Kidney (tissue), 14 donors: ENCODE results near the gene TMEM114. TPM values are rescaled to one million over a fixed set of nuclear protein-coding genes. Genes with fewer than 3 reads are reported as not detected.

Source experiments
- DNase-seq, 5 donors: peaks; one replicate each; pipeline ENCODE4 v3.0.0-alpha.2; 2013 to 2020
- FAIRE-seq: peaks from 2 replicates; lab custom pipeline; 2012; peaks lifted over from hg19 to GRCh38; lab: Jason Lieb, UNC
- H3K27ac ChIP-seq, 2 donors: one replicate each; pipeline ENCODE4 v1.7.0; 2013; ENCODE audit warnings: low read depth in 2 of 2, low read length in 2 of 2, inconsistent platforms in 1 of 2
- H3K27me3 ChIP-seq: one replicate; pipeline ENCODE4 v1.7.1; 2013; ENCODE audit warnings: low read length, inconsistent platforms; ENCODE audit not compliant: control insufficient read depth, insufficient read depth
- H3K36me3 ChIP-seq, 3 donors: one replicate each; pipeline versions ENCODE4 v1.7.0 to v1.7.1; 2013; ENCODE audit warnings: low read length in 3 of 3, control low read depth in 1 of 3, inconsistent platforms in 1 of 3; ENCODE audit not compliant: insufficient read depth in 3 of 3, control insufficient read depth in 2 of 3
- H3K4me1 ChIP-seq, 3 donors: one replicate each; pipeline versions ENCODE4 v1.7.0 to v1.7.1; 2013; ENCODE audit warnings: low read length in 3 of 3, inconsistent platforms in 1 of 3, low read depth in 1 of 3; ENCODE audit not compliant: control insufficient read depth in 2 of 3, insufficient read depth in 2 of 3
- H3K4me3 ChIP-seq, 3 donors: one replicate each; pipeline versions ENCODE4 v1.7.0 to v1.8.1; 2013; ENCODE audit warnings: low read length in 3 of 3, control low read depth in 1 of 3, inconsistent platforms in 1 of 3
- H3K9ac ChIP-seq, 3 donors: one replicate each; pipeline versions ENCODE4 v1.7.0 to v1.7.1; 2013; ENCODE audit warnings: low read length in 3 of 3, control low read depth in 1 of 3, inconsistent platforms in 1 of 3
- H3K9me3 ChIP-seq, 3 donors: one replicate each; pipeline versions ENCODE4 v1.7.0 to v1.7.1; 2013; ENCODE audit warnings: low read length in 3 of 3, control low read depth in 1 of 3, inconsistent platforms in 1 of 3; ENCODE audit not compliant: control insufficient read depth in 2 of 3, insufficient read depth in 1 of 3
- CTCF ChIP-seq: IDR thresholded peaks from 3 replicates; pipeline ENCODE4 v1.5.1; 2012; ENCODE audit warnings: mild to moderate bottlenecking, moderate library complexity, borderline replicate concordance; ENCODE audit not compliant: insufficient read depth; ENCODE audit errors: extremely low read depth
- intact Hi-C: fragments of 100-400 bp; cut with DNase I; formaldehyde crosslinking; loops from one replicate; pipeline ENCODE4 v1.11.1; 2022
- polyA plus RNA-seq: library from polyadenylated mRNA; stranded (reverse); fragments of 350-450 nt; fragmentation: Illumina TruSeq; extraction: RNeasy Lipid Tissue Mini Kit (QIAGEN cat#74804); gene quantifications from one replicate; pipeline ENCODE4 v1.2.3, GENCODE V29; 2014; ENCODE audit warnings: low read depth, low replicate concordance; ENCODE audit not compliant: insufficient read depth
- total RNA-seq: library from RNA; stranded (reverse); fragmentation: NEBNext Ultra II Directional; extraction: Animal tissue kit (Norgen Biotek cat#: 25700); gene quantifications from one replicate; pipeline ENCODE4 v1.2.1, GENCODE V29; 2021
- donor health status: control.
- donor health status: control.
- donor health status: control.
- donor health status: control.
- donor health status: control.
- donor health status: DM: yes; HTN: yes; CAD: no.
- donor health status: Normal renal cell carcinoma (clear cell type).

TMEM114 gene
- total and polyA plus RNA-seq, 2 donors from 2014 or later = not detected

GRCh38 chr16:8551388-8552332 is 38.7 kb downstream of the TMEM114 start:
- intact Hi-C loops = no loop called here
- Histone ChIP-seq H3K27me3 (no peaks in the 10 kb centered on the region), H3K9me3 (no peaks in the 10 kb centered on the region), H3K4me1 (no peaks in the 10 kb centered on the region), H3K9ac (no peak overlapping the region), H3K27ac (no peak overlapping the region), H3K4me3 (no peak overlapping the region), H3K36me3 (no peaks in the 10 kb centered on the region)
- TF ChIP-seq CTCF = no peak
- no peak for FAIRE-seq
- DNase-seq = no peak

- no peak for FAIRE-seq
- Histone ChIP-seq H3K4me1 (no peaks in the 10 kb centered on the region), H3K36me3 (no peaks in the 10 kb centered on the region), H3K4me3 (no peak overlapping the region), H3K9me3 (no peaks in the 10 kb centered on the region), H3K27ac (no peak overlapping the region), H3K9ac (no peak overlapping the region), H3K27me3 (no peaks in the 10 kb centered on the region)
- DNase-seq = no peak
- no peak for TF ChIP-seq CTCF
- intact Hi-C loops = no loop called here
Measured at GRCh38 chr16:8550728-8551387, 39.5 kb downstream of the TMEM114 start.

DNA sequence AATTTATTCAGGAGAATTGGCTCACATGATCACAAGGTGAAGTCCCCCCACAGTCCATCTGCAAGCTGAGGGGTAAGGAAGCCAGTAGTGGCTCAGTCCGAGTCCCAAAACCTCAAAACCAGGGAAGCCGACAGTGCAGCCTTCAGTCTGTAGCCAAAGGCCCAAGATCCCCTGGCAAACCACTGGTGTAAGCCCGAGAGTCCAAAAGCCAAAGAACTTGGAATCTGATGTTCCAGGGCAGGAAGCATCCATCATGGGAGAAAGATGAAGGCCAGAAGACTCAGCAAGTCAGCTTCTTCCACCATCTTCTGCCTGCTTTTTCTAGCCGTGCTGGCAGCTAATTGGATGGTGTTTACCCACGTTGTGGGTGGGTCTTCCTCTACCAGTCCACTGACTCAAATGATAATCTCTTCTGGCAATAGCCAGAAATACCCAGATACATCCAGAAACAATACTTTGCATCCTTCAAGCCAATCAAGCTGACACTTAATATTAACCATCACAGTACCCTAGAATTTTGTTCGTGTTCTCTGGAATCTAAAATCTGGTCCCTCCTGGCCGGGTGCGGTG is 40.4 kb downstream of the TMEM114 start:
- no peaks in the 10 kb centered on the region for H3K36me3 ChIP-seq
- TF ChIP-seq CTCF = no peak
- H3K27me3 ChIP-seq = no peaks in the 10 kb centered on the region
- intact Hi-C loops = no loop called here
- FAIRE-seq (no peak), DNase-seq (no peak)
- H3K4me3 ChIP-seq = no peak overlapping the region
- H3K9ac ChIP-seq = no peak overlapping the region
- no peak overlapping the region for H3K27ac ChIP-seq
- H3K4me1 ChIP-seq = no peaks in the 10 kb centered on the region
- no peaks in the 10 kb centered on the region for H3K9me3 ChIP-seq
